SU-DHL-6 (cell line): ENCODE measurements around the gene KCNK6.

ENCODE experiments used
- CTCF ChIP-seq: fragments of 200-600 bp; sonication (generic); IDR thresholded peaks from one replicate; pipeline ENCODE4 v1.5.1; 2017; ENCODE audit warnings: antibody characterized with exemption, mild to moderate bottlenecking, low read length, moderate library complexity; ENCODE audit not compliant: insufficient read depth, poor library complexity, severe bottlenecking
- EZH2phosphoT487 ChIP-seq: fragments of 200-600 bp; sonication (generic), shearing (Covaris generic); conservative IDR thresholded peaks from 2 replicates; pipeline ENCODE4 v1.6.1; 2018; ENCODE audit warnings: mild to moderate bottlenecking, antibody characterized with exemption, low read length, moderate library complexity, mixed read lengths

DNA sequence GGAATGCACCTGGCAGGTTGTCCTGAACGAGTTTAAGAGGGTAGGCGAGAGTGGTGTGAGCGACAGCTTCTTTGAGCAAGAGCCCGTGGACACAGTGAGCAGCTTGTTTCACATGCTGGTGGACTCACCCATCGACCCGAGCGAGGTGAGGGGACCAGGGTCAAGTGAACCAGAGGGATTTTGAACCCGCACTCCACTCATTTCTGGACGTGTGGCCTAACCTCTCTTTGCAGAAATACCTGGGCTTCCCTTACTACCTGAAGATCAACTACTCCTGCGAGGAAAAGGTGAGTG is 17.7 kb downstream of the KCNK6 start:
- TF ChIP-seq CTCF, result no peak
- no peak for TF ChIP-seq EZH2phosphoT487
